ENCODE results near the gene AZIN2.

- TF ChIP-seq CTCF (IDR thresholded peaks at IDR 0.05; ENCODE audit: low read length) (no peak), EZH2 (IDR thresholded peaks at IDR 0.05; ENCODE audit: borderline replicate concordance, low read length) (no peak)
Measured at GRCh38 chr1:33162141-33162540, 81.2 kb downstream of the AZIN2 start.
